Transverse colon (tissue), 3 donors: ENCODE results near the gene ATP11A.

ENCODE experiments used
- EP300 ChIP-seq: sonication (generic); formaldehyde crosslinking; IDR thresholded peaks from one replicate; pipeline ENCODE4 v1.6.1; 2017; ENCODE audit warnings: antibody characterized with exemption, low read depth
- POLR2AphosphoS5 ChIP-seq, 3 donors: sonication (generic); formaldehyde crosslinking; IDR thresholded peaks; one replicate each; pipeline ENCODE4 v1.6.1; 2016; ENCODE audit warnings: antibody characterized with exemption in 3 of 3

DNA sequence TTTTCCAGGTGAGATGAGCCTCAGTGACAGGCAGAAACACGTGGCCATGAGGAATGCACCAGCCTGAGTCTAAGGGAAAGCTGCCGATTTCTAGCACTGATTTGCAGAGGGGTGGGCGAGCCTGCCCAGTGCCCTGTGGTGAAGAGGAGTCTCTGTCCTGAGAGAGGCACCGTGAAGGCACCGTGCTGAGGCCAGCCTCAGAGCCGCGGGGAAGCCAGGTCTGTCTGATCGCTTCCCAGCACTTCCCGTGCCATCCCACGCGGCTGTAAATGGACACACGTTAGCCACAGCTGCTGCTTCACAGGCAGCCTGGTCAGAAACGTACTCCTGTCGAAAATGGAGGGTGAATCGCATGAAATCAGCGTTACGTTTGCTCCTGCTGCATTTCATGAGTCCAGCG is 79.8 kb downstream of the ATP11A start:
- no peak for TF ChIP-seq EP300
- TF ChIP-seq POLR2AphosphoS5 (IDR thresholded peaks at IDR 0.05), result no peak
